ENCODE results near the gene LRCH4. TPM values are rescaled to one million over a fixed set of nuclear protein-coding genes. Genes with fewer than 3 reads are reported as not detected.
"Not testable (repeated sequence)": the region's sequence is repeated elsewhere in the genome, so short reads cannot be mapped to it uniquely, and the experiment has no call there.

Gene LRCH4
- total RNA-seq, 2 donors from 2014 or later: 23.0 to 46.2 TPM

DNA sequence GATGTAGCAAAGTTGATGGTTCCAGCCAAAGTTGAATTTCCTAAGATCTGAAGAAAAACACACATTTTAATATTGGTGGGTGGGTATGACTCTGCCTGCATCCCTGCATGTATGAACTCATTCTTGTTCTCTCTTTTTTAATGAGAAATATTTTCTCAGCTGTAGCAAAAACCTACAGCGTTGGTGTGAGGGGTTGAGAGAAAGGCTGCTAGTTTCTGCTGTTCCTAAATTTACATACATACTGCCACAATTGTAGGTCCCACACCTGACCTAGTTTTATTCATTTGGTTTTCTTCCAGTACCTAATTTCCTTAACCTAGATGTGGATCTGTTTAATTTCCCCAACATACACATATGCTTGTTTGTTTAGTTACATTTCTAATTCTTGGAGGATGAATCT is 42.3 kb downstream of the LRCH4 start:
- H3K36me3 ChIP-seq: no peaks in the 10 kb centered on the region
- H3K9me3 ChIP-seq: no peaks in the 10 kb centered on the region
- DNase-seq (ENCODE audit: low spot score): no peak
- no peaks in the 10 kb centered on the region for H3K27me3 ChIP-seq
- H3K27ac ChIP-seq: peak overlapping the region in 1 of 2 donors; percentile 85
- TF ChIP-seq, protein P1, sequence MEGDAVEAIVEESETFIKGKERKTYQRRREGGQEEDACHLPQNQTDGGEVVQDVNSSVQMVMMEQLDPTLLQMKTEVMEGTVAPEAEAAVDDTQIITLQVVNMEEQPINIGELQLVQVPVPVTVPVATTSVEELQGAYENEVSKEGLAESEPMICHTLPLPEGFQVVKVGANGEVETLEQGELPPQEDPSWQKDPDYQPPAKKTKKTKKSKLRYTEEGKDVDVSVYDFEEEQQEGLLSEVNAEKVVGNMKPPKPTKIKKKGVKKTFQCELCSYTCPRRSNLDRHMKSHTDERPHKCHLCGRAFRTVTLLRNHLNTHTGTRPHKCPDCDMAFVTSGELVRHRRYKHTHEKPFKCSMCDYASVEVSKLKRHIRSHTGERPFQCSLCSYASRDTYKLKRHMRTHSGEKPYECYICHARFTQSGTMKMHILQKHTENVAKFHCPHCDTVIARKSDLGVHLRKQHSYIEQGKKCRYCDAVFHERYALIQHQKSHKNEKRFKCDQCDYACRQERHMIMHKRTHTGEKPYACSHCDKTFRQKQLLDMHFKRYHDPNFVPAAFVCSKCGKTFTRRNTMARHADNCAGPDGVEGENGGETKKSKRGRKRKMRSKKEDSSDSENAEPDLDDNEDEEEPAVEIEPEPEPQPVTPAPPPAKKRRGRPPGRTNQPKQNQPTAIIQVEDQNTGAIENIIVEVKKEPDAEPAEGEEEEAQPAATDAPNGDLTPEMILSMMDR (IDR thresholded peaks at IDR 0.05): no peak
- H3K4me3 ChIP-seq: no peak overlapping the region
- H3K4me1 ChIP-seq: peaks cover 0 to 64% of the 10 kb centered on the region in 2 donors

DNA sequence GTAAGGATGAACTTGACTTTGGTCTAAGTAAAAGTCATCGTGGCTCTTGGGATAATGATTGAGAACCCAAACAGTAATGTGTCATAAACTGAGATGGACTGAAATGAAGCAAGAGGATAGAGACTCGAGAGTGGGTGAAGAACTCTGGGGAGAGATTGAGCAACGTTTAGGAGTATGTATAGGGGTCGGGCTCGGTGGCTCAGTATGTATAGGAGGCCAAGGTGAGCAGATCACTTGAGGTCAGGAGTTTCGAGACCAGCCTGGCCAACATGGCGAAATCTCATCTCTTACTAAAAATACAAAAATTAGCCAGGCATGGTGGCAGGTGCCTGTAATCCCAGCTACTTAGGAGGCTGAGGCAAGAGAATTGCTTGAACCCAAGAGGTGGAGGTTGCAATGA is 44.6 kb downstream of the LRCH4 start:
- not testable (repeated sequence) for DNase-seq (ENCODE audit: low spot score); H3K27ac ChIP-seq; H3K9me3 ChIP-seq; H3K4me3 ChIP-seq; H3K27me3 ChIP-seq; H3K36me3 ChIP-seq
- peaks cover 0 to 47% of the 10 kb centered on the region in 2 donors for H3K4me1 ChIP-seq

DNA sequence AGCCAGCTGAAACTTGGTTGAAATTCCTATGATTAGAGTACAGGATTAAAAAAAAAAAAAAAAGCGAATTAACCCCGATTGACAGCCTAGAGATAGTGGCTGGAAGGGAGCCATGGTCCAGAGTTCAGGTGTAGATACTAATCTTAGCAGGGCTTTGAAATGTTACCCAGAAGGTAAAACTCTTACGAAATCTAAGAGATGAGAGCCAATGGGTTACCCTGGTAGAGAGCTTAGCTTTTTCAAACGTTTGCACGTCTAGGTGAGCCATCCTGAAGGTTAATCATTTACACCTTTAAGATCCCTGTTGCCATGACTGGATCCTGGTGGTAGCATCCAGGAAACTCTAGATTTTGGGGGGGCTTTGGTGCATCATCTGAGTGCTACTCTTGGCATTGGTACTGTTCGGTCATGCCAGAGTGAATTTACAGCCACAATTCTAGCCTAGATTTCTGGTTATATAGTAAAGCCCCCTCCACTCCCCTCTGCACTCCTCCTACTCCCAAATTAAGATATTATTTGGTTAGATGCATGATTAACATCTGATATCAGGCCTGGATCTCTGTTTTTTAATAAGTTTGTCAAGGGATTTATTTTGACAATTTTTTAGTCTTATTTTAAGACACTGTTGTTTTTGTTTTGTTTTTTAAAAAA is 45.7 kb downstream of the LRCH4 start:
- H3K27me3 ChIP-seq: no peaks in the 10 kb centered on the region
- H3K27ac ChIP-seq: no peak overlapping the region
- DNase-seq (ENCODE audit: low spot score): no peak
- H3K9me3 ChIP-seq: no peaks in the 10 kb centered on the region
- H3K4me3 ChIP-seq: peak overlapping the region; percentile 69 to 98
- TF ChIP-seq, protein P1 (IDR thresholded peaks at IDR 0.05): no peak
- no peaks in the 10 kb centered on the region for H3K36me3 ChIP-seq
- peaks cover 0 to 36% of the 10 kb centered on the region in 2 donors for H3K4me1 ChIP-seq

DNA sequence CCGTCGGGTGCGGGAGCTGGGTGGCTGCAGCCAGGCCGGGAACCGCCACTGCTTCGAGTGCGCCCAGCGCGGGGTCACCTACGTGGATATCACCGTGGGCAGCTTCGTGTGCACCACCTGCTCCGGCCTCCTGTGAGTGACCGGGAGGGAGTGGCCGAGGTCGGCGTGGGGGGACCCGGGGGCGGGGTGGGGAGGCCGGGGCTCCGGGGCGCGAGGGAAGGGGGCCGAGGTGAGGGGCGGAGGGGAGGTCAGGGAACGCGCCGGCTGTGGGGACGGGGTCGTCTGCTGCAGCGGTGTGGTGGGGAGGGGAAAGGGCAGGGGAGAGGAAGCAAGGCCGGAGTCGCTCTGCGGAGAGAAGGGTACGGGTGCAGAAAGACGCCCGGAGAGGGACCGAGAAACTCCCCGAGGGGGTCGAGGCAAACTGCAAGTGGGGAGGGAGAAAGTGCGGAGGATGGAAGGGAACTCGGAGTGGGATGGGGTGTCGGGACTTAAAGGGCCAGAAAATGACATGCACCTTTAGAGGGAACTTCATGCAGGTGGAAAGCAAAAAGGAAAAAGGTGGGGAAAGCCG is 46.4 kb downstream of the LRCH4 start:
- H3K27me3 ChIP-seq: no peaks in the 10 kb centered on the region
- H3K9me3 ChIP-seq: no peaks in the 10 kb centered on the region
- TF ChIP-seq, protein P1 (IDR thresholded peaks at IDR 0.05): no peak
- H3K4me1 ChIP-seq: peaks cover 0 to 29% of the 10 kb centered on the region in 2 donors
- peak overlapping the region; percentile 67 to 78 for H3K27ac ChIP-seq
- no peak for DNase-seq (ENCODE audit: low spot score)
- H3K36me3 ChIP-seq: no peaks in the 10 kb centered on the region
- H3K4me3 ChIP-seq: peak overlapping the region; percentile 69 to 98

DNA sequence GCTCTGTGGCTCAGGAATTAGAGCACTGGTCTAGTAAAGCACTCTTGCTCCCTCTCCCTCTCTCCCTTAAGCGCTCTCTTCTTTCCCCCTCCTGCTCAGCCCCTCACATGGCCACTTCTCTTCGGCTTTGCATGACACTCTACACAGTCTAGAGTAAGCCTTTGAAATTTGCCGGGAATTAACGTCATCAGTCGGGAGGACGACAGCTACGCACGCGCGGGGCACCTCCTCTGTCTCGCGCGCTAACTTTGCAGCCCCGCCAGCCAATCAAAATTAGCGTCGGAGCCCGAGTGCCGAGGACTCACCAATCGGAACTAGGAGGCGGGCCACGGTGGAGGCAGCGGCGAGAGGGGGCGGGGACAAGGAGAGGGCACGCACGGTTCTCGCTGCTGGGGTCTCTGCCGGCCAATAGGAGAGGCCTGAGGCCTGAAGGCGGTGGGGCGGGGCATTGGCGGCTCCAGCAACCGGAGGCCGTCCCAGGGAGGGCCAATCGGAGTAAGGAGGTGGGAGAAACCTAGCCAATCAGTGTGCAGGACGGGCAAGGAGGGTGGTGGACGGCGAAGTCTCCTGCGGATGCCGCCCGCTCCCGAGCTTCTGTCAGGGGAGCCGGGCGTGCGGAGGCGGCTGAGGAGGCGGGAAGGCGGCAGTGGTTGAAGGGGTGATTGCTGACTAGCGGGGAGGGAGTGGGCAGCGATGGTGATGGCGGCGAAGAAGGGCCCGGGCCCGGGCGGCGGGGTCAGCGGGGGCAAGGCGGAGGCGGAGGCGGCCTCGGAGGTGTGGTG is 47.1 kb downstream of the LRCH4 start, which contains the start of gene AGFG2:
Gene AGFG2 (plus strand): TSS at position 550 of the 782 bp plus-strand sequence. CDS start 144 bp downstream, at position 694.
- peak; percentile 100 for DNase-seq (ENCODE audit: low spot score)
- Histone ChIP-seq H3K4me3 (peak within 1 kb of the TSS; percentile 69 to 98), H3K4me1 (peaks cover 0 to 22% of the 10 kb centered on the region in 2 donors), H3K27me3 (no peaks in the 10 kb centered on the region), H3K9me3 (no peaks in the 10 kb centered on the region), H3K27ac (peak within 1 kb of the TSS; percentile 67 to 78), H3K36me3 (no peaks in the 10 kb centered on the region)
- TF ChIP-seq, protein P1 (IDR thresholded peaks at IDR 0.05): no peak

DNA sequence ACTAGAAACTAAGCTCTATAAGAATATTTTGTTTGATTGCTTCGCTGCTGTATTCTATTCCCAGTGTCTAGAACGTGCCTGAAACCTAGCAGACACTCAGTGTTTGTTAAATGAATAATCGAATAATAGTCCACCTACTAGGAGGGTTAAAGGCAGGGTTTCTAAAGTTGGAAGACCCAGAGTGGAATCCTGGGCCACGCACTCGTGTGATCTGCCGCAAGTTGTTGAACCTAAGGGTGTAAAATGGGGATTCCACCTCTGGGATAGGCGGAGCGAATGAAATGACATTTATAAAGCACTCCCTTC is 47.6 kb downstream of the LRCH4 start:
- Histone ChIP-seq H3K27ac (peak overlapping the region; percentile 39 to 46), H3K36me3 (no peaks in the 10 kb centered on the region), H3K4me3 (peak overlapping the region in 1 of 2 donors; percentile 43), H3K27me3 (no peaks in the 10 kb centered on the region), H3K4me1 (peaks cover 0 to 18% of the 10 kb centered on the region in 2 donors), H3K9me3 (no peaks in the 10 kb centered on the region)
- TF ChIP-seq, protein P1 (IDR thresholded peaks at IDR 0.05): no peak
- DNase-seq (ENCODE audit: low spot score): no peak

DNA sequence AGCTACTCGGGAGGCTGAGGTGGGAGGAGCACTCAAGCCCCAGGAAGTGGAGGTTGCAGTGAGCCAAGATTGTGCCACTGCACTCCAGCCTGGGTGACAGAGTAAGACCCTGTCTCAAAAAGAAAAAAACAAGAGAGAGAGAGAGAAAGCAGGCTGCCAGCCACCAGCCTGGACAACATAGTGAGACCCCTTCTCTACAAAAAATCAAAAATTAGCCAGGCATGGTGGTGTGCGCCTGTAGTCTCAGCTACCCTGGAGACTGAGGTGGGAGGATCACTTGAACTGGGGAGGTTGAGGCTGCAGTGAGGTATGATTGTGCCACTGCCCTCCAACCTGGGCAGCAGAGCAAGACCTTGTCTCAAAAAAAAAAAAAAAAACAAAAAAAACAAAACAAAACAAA is 49.2 kb downstream of the LRCH4 start:
- not testable (repeated sequence) for H3K9me3 ChIP-seq; H3K27ac ChIP-seq; H3K4me3 ChIP-seq; H3K27me3 ChIP-seq; H3K36me3 ChIP-seq; DNase-seq (ENCODE audit: low spot score)
- peaks cover 0 to 18% of the 10 kb centered on the region in 2 donors for H3K4me1 ChIP-seq

DNA sequence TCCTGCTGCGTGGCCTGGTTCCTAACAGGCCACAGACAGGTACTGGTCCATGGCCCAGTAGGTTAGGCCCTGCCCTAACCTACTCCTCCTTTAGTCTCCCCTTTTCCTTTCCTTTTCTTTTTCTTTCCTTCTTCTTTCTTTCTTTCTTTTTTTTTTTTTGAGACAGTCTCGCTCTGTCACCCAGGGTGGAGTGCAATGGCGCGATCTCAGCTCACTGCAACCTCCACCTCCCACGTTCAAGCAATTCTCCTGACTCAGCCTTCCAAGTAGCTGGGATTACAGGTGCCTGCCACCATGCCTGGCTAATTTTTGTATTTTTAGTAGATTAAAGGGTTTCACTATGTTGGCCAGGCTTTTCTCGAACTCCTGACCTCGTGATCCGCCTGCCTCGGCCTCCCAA is 49.9 kb downstream of the LRCH4 start:
- H3K27ac ChIP-seq: not testable (repeated sequence)

More for the DNA sequence above, 49.9 kb downstream of the LRCH4 start:
- H3K27me3 ChIP-seq; H3K36me3 ChIP-seq; DNase-seq (ENCODE audit: low spot score); H3K9me3 ChIP-seq; H3K4me3 ChIP-seq: not testable (repeated sequence)
- H3K4me1 ChIP-seq: peaks cover 0 to 18% of the 10 kb centered on the region in 2 donors

Data from right atrium auricular region (tissue), 2 donors.